IPS DF 6.9 (cell line): Measurements from ENCODE around the gene MSGN1.

Experiments
- DNase-seq: peaks from one replicate; pipeline ENCODE4 v3.0.0-alpha.2; 2013; ENCODE audit warnings: low read depth, low spot score
- H3K27ac ChIP-seq: one replicate; pipeline ENCODE4 v1.5.1; 2013; ENCODE audit warnings: low read length, control low read depth
- H3K27me3 ChIP-seq: 2 replicates; pipeline ENCODE4 v1.6.1; 2013; ENCODE audit warnings: mild to moderate bottlenecking, low read length; ENCODE audit not compliant: control insufficient read depth, insufficient read depth
- H3K36me3 ChIP-seq: 2 replicates; pipeline ENCODE4 v1.6.1; 2013; ENCODE audit warnings: low read length; ENCODE audit not compliant: control insufficient read depth, insufficient read depth
- H3K4me1 ChIP-seq: 2 replicates; pipeline ENCODE4 v1.6.1; 2013; ENCODE audit warnings: low read length; ENCODE audit not compliant: control insufficient read depth, insufficient read depth
- H3K4me3 ChIP-seq: 2 replicates; pipeline ENCODE4 v1.5.1; 2013; ENCODE audit warnings: mild to moderate bottlenecking, low read length
- H3K9me3 ChIP-seq: 2 replicates; pipeline ENCODE4 v1.6.1; 2013; ENCODE audit warnings: low read length, inconsistent platforms; ENCODE audit not compliant: control insufficient read depth, insufficient read depth
- WGBS: extraction: QIAGEN DNeasy Blood & Tissue Kit; methylation state at CpG from one replicate; pipeline ENCODE4 v1.1.7; 2013; ENCODE audit warnings: mixed read lengths, missing lambda C conversion rate; ENCODE audit not compliant: insufficient read length, insufficient coverage; 5-methylcytosine and 5-hydroxymethylcytosine counted together

Gene MSGN1

GRCh38 chr2:17816396-17817245, at the start of gene MSGN1:
Gene MSGN1, plus strand, starts transcription at chr2:17816460. Its CDS starts 59 bp downstream, at chr2:17816519.
- no CpG with 5 or more reads among the region's 26 CpGs for WGBS

GRCh38 chr2:17768894-17769293, 47.4 kb upstream of the MSGN1 start:
- H3K36me3 ChIP-seq, result no peaks in the 10 kb centered on the region; the same call in 1 of the 2 replicates
- WGBS, result no CpG with 5 or more reads among the region's 4 CpGs
- no peak overlapping the region for H3K4me3 ChIP-seq
- no peak for DNase-seq
- H3K9me3 ChIP-seq, result no peaks in the 10 kb centered on the region
- no peak overlapping the region for H3K27ac ChIP-seq
- H3K27me3 ChIP-seq, result no peaks in the 10 kb centered on the region
- H3K4me1 ChIP-seq, result no peaks in the 10 kb centered on the region

More at GRCh38 chr2:17816396-17817245, at the start of gene MSGN1:
- no peaks in the 10 kb centered on the region for H3K27me3 ChIP-seq
- no peak within 1 kb of the TSS for H3K4me3 ChIP-seq
- no peaks in the 10 kb centered on the region for H3K9me3 ChIP-seq
- DNase-seq, result no peak
- no peak within 1 kb of the TSS for H3K27ac ChIP-seq
- H3K4me1 ChIP-seq, result no peaks in the 10 kb centered on the region; the same call in 1 of the 2 replicates
- no peaks in the 10 kb centered on the region for H3K36me3 ChIP-seq

GRCh38 chr2:17771956-17772355, 44.3 kb upstream of the MSGN1 start:
- no peak for DNase-seq
- WGBS, result no CpG with 5 or more reads among the region's 2 CpGs
- no peak overlapping the region for H3K4me3 ChIP-seq
- H3K36me3 ChIP-seq, result no peaks in the 10 kb centered on the region; the same call in 1 of the 2 replicates
- H3K9me3 ChIP-seq, result no peaks in the 10 kb centered on the region
- H3K4me1 ChIP-seq, result no peaks in the 10 kb centered on the region
- H3K27me3 ChIP-seq, result no peaks in the 10 kb centered on the region
- H3K27ac ChIP-seq, result no peak overlapping the region

- Histone ChIP-seq H3K9me3 (no peaks in the 10 kb centered on the region), H3K4me3 (no peak overlapping the region), H3K4me1 (no peaks in the 10 kb centered on the region), H3K36me3 (no peaks in the 10 kb centered on the region; the same call in 1 of the 2 replicates), H3K27ac (no peak overlapping the region), H3K27me3 (no peaks in the 10 kb centered on the region)
- no CpG with 5 or more reads among the region's 2 CpGs for WGBS
- DNase-seq, result no peak
These were observed 43.7 kb upstream of the MSGN1 start for GRCh38 chr2:17772532-17772931.

- no peak for DNase-seq
- peaks cover 3% of the 10 kb centered on the region; the same call in 1 of the 2 replicates for H3K36me3 ChIP-seq
- no peak overlapping the region for H3K4me3 ChIP-seq
- H3K27me3 ChIP-seq, result no peaks in the 10 kb centered on the region
- no peaks in the 10 kb centered on the region for H3K9me3 ChIP-seq
- WGBS, result no CpG with 5 or more reads among the region's 1 CpG
- H3K4me1 ChIP-seq, result no peaks in the 10 kb centered on the region
- H3K27ac ChIP-seq, result no peak overlapping the region
These were observed 35.7 kb upstream of the MSGN1 start for GRCh38 chr2:17780546-17780945.

GRCh38 chr2:17781482-17781881, 34.8 kb upstream of the MSGN1 start:
- no peaks in the 10 kb centered on the region for H3K9me3 ChIP-seq
- H3K27me3 ChIP-seq, result no peaks in the 10 kb centered on the region
- no CpG with 5 or more reads among the region's 1 CpG for WGBS
- H3K4me1 ChIP-seq, result no peaks in the 10 kb centered on the region
- H3K4me3 ChIP-seq, result no peak overlapping the region
- H3K27ac ChIP-seq, result no peak overlapping the region
- H3K36me3 ChIP-seq, result peaks cover 3% of the 10 kb centered on the region; the same call in 1 of the 2 replicates
- no peak for DNase-seq

GRCh38 chr2:17786727-17787126, 29.5 kb upstream of the MSGN1 start:
- no peak for DNase-seq
- no CpG with 5 or more reads among the region's 3 CpGs for WGBS
- H3K9me3 ChIP-seq, result no peaks in the 10 kb centered on the region
- H3K4me1 ChIP-seq, result 0 out of 2 replicates have a peak, but pooled peaks cover 2% of the 10 kb centered on the region
- H3K27me3 ChIP-seq, result no peaks in the 10 kb centered on the region
- no peaks in the 10 kb centered on the region for H3K36me3 ChIP-seq
- no peak overlapping the region for H3K4me3 ChIP-seq
- no peak overlapping the region for H3K27ac ChIP-seq

- no peaks in the 10 kb centered on the region for H3K9me3 ChIP-seq
- H3K36me3 ChIP-seq, result no peaks in the 10 kb centered on the region
- 0 out of 2 replicates have a peak, but pooled peaks cover 2% of the 10 kb centered on the region for H3K4me1 ChIP-seq
- H3K4me3 ChIP-seq, result no peak overlapping the region
- no peak overlapping the region for H3K27ac ChIP-seq
- DNase-seq, result no peak
- H3K27me3 ChIP-seq, result no peaks in the 10 kb centered on the region; the same call in 1 of the 2 replicates
- WGBS, result no CpG with 5 or more reads among the region's 4 CpGs
These were observed 27.5 kb upstream of the MSGN1 start for GRCh38 chr2:17788773-17789172.

GRCh38 chr2:17790536-17790935, 25.7 kb upstream of the MSGN1 start:
- no peak overlapping the region for H3K27ac ChIP-seq
- no peaks in the 10 kb centered on the region; the same call in 1 of the 2 replicates for H3K27me3 ChIP-seq
- H3K4me3 ChIP-seq, result no peak overlapping the region
- no peaks in the 10 kb centered on the region for H3K9me3 ChIP-seq
- H3K36me3 ChIP-seq, result no peaks in the 10 kb centered on the region
- 0 out of 2 replicates have a peak, but pooled peaks cover 2% of the 10 kb centered on the region for H3K4me1 ChIP-seq
- no peak for DNase-seq
- no CpG with 5 or more reads among the region's 1 CpG for WGBS

GRCh38 chr2:17791121-17791816, 25.0 kb upstream of the MSGN1 start:
- no peak for DNase-seq
- whole genome bisulfite sequencing, result no CpG with 5 or more reads among the region's 5 CpGs
- no peaks in the 10 kb centered on the region for H3K36me3 ChIP-seq
- no peaks in the 10 kb centered on the region; the same call in 1 of the 2 replicates for H3K27me3 ChIP-seq
- no peak overlapping the region for H3K27ac ChIP-seq
- H3K9me3 ChIP-seq, result no peaks in the 10 kb centered on the region
- H3K4me1 ChIP-seq, result 0 out of 2 replicates have a peak, but pooled peaks cover 2% of the 10 kb centered on the region
- no peak overlapping the region for H3K4me3 ChIP-seq
